Activated CD4-positive, alpha-beta T cell treated with anti-CD3 and anti-CD28 coated beads, Interleukin-2, amount 50 U/mL, for 16 hours (primary cell): ENCODE data around the gene RIPOR3.
"Not testable (repeated sequence)": the region's sequence is repeated elsewhere in the genome, so short reads cannot be mapped to it uniquely, and the experiment has no call there.

Source experiments
- DNase-seq: peaks from one replicate; pipeline ENCODE4 v3.0.0-alpha.2; 2020

RIPOR3 gene

DNA sequence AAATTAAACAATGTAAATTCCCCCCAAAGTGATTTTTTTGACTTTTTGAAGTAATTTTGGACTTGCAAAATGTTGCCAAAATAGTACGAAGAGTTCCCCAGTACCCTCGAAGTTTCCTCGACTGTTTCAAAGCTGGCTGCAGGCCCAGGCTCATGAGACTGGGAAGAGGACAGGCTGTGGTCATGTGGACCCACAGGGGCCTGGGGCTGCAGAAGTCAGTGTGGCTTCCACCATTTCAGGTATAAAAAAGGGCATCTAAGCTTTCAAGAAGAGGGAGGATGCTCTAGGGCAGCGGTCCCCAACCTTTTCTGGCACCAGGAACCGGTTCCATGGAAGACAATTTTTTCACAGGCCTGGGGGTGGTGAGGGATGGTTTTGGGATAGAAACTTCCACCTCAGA, 106.1 kb downstream of the RIPOR3 start:
- no peak for DNase-seq

DNA sequence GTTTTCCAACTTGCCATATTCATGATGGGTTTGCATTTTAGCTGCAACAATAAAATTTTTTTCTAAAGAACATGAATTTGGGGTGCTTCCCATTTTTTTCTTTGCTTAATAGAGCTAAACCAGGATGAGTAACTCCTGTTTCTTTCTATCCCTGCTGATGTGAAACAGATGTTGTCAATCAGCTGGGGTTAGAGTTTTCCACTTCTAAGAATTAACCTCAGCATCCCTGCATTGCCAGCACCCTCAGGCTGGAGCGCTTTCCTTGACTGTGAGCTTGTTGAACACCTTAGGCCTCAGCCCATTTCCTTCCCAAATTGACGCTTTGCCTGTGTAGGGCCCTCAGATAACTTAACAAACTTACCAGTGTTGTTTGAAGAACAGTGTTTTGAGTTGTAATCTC, 106.7 kb downstream of the RIPOR3 start:
- no peak for DNase-seq

DNA sequence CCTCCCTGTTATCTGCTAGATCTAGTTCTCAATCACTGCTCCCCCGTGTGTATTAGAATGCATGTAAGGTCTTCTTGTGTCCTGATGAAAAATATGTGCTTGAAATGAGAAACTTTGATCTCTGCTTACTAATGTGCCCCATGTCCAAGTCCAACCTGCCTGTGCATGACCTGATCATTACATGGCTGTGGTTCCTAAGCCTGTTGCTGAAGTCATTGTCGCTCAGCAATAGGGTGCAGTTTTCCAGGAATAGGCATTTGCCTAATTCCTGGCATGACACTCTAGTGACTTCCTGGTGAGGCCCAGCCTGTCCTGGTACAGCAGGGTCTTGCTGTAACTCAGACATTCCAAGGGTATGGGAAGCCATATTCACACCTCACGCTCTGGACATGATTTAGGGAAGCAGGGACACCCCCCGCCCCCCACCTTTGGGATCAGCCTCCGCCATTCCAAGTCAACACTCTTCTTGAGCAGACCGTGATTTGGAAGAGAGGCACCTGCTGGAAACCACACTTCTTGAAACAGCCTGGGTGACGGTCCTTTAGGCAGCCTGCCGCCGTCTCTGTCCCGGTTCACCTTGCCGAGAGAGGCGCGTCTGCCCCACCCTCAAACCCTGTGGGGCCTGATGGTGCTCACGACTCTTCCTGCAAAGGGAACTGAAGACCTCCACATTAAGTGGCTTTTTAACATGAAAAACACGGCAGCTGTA, 107.7 kb downstream of the RIPOR3 start:
- no peak for DNase-seq

DNA sequence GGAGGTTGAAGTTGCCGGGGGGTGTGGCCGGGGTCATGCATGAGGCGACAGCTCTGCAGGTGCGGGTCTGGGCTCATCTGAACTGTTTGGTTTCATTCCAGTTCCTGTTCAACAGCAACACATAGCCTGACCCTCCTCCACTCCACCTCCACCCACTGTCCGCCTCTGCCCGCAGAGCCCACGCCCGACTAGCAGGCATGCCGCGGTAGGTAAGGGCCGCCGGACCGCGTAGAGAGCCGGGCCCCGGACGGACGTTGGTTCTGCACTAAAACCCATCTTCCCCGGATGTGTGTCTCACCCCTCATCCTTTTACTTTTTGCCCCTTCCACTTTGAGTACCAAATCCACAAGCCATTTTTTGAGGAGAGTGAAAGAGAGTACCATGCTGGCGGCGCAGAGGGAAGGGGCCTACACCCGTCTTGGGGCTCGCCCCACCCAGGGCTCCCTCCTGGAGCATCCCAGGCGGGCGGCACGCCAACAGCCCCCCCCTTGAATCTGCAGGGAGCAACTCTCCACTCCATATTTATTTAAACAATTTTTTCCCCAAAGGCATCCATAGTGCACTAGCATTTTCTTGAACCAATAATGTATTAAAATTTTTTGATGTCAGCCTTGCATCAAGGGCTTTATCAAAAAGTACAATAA, 108.6 kb downstream of the RIPOR3 start:
- DNase-seq: no peak

DNA sequence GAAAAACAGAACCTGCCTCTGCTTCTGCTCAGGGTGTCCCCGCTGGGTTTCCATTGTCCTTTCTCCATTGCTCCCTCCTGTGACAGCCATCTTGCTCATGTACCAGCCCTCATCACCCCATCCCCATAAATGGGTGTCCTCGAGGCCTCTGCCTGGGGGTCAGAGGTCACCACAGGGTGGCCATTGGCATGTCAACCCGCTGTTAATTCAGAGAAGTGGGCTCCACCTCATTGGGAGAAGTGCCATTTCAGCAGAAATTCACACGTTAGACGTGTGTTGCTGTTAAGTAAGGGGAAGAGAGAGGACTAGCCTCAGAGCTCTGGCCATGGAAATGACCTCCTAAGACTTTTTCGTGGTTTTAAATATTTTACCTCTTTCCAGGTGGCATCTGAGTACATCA, 109.2 kb downstream of the RIPOR3 start:
- DNase-seq: no peak

DNA sequence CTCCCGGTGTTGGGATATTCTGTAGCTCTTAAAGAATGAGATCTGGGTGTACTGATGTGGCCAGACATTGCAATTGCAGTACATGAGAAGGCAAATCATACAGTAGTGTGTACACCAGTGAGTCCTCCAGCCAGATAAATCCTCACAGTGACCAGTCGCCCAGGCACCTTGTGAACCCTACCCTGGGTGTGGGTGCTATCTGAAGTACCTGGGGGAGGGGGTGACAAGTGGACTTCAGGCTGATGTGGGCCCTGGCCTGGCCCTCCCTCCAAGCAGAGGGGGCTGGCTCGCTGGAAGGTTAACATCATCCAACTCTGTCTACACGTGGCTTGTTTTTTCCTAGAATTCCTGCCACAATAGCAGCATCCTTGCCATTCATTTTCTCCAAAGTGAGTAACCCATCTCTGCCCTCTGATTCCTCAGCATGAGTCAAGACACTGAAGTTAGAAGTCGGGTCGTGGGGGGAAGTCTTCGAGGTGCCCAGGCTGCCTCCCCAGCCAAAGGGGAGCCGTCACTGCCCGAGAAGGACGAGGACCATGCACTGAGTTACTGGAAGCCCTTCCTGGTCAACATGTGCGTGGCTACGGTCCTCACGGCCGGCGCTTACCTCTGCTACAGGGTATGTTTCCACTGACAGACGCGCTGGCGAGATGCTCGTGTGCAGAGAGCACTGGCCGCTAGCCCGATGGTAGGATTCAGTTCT, 110.3 kb downstream of the RIPOR3 start:
- DNase-seq: no peak

DNA sequence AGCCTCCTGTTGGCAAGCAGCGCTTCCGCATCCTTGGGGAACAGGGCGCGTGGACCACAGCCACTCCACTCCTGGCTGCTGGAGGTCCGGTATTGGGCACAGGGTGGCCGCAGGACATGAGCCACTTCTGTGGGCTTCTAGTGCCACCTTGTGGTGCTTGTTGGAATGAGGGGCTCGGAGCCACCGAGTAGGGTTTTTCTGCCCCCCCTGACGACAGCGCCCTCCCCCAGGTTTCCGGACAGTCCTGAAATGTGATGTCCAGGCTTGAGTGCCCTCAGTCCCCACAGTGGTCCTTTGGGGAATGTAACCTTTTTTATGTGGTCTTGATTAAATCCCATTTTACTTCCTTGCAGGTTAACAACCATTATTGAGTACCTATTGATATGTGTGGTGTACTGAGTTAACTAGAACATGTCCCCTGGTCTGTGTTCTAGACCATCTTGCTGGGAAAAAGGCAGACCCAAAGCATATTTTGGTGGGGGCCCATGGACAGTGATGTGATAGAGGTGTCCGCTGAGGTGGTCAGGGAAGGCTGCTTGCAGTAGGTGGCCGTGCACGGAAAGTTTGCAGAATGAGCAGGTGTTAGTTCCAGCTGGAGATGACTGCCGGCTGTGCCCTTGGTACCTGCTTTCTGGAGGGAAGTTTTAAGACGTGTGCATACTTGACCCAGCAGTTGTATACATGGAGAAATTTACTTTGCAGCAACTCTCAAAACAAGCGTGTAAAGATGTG, 111.2 kb downstream of the RIPOR3 start:
- peak; percentile 46 for DNase-seq

DNA sequence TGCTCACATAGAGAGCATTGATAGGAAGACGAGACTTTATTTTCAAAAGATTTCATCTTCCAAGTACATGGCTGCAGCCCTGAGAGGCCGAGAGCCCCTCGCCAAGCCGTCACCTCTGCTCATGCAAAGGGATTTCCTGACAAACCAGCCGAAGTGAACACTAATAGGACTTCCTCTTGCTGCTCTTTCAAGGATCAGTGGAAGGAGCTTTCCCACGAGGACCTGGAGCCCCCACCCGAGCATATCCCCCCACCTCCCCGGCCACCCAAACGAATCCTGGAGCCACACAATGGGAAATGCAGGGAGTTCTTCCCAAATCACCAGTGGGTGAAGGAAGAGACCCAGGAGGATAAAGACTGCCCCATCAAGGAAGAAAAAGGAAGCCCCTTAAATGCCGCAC, 111.8 kb downstream of the RIPOR3 start:
- DNase-seq: no peak

DNA sequence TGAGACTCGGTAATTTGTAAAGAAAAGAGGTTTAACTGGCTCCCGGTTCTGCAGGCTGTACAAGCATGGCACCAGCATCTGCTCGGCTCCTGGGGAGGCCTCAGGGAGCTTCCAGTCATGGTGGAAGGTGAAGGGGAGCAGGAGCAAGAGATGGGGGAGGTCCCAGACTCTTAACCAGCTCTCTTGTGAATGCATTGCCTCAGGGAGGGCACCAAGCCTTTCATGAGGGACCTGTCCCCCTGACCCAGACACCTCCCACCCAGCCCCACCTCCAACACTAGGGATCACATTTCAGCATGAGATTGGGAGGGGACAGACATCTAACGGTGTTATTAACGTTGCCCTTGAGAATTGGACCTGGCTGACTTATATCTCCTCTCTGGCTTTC, 112.6 kb downstream of the RIPOR3 start:
- no peak for DNase-seq

DNA sequence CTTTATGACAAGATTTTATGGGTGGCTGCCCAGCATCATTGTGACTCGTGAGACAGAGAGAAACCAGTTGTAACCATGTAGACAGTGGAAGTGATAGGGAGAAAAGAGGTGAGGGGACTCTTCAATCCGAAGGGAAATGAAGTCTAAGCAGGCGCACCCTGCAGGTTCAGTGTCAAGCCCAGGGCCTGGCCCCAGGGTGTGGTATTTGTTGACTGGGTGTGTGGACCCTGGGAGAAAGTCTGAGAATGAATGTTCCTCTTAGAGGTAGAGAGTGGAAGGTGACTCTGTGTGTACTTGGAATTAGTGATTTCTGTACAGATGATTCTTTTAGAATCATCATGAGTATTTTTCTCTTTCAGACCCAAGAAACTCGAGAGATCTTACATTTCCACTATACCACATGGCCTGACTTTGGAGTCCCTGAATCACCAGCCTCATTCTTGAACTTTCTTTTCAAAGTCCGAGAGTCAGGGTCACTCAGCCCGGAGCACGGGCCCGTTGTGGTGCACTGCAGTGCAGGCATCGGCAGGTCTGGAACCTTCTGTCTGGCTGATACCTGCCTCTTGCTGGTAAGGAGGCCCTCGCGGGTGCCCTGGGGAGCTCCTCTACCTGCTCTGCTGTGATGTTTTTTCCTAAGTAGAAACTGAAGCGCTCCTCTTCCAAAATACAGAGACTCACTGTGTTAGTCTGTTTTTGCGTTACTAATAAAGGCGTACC, 113.1 kb downstream of the RIPOR3 start:
- DNase-seq: no peak

DNA sequence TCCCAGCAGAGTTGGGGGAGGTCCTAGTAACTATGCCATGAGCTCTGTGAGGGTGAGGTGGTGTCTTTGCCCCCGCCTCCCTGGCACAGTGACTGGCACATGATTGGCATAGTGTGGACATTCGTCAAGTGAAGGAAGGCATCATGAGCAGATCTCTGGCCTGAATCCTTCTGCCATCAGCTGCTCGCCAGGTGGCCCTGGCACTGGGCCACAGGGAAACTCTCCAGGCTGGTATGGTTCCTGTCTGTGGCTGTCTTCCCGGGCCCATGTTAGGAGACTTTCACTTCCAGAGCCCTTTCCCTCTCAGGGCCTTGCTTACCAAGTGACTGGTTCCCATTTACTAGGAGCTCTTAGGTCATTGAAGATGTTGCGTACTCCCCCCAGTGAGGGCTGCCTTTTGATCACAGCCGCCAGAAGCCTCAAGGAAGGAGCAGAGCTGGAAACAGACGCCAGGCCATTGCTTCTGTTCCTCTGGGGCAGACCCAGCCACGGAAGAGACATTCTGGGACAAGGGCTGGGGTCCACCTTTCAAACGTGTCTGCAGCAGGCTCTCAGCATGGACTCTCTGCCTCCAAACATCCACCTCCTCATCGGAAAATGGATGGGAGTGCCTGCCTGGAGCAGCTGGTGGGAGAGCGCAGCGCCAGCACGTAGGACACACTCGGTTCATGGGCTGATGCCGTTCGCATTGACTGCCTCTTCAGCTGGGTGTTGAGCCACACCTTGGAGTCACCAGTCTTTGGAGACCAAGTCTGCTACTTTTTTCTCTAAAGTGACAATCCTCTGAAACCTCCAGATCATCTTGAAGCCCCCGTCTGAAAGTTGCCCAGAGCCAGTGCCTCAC, 113.9 kb downstream of the RIPOR3 start:
- no peak for DNase-seq

DNA sequence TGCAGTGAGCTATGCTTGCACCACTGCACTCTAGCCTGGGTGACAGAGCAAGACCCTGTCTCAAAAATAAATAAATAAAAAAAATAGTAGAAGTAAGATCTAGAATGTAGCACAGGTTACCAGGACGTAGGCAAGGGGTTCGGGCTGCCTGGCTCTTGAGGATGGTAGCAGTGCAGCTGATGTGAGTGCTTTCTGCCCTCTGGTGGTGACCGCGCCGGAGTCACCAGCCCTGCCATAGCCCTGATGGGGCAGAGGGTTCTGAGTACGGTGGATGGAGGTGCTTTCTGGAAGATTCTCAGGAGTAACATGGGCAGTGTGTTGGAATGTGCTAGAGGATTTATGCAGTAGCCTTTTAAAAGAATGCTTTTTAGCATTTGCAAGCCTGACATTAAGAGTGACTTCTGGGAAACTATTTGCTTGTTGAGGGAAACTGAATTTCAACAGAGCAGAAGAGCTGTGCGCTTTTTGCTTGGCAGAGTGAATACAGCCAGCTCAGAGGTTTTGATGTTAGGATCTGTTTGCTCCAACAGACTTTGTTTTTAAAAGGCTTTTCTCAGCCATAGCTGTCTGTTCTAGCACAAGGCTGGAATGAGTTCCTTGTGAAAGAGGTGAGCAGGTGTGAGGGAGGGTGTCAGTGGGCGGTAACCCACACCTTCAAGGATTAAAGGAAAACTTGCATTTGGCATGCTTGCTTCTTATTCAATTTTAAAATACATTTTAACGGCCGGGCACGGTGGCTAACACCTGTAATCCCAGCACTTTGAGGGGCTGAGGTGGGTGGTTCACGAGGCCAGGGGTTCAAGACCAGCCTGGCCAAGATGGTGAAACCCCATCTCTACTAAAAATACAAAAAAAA, 115.2 kb downstream of the RIPOR3 start:
- DNase-seq: peak; percentile 68

DNA sequence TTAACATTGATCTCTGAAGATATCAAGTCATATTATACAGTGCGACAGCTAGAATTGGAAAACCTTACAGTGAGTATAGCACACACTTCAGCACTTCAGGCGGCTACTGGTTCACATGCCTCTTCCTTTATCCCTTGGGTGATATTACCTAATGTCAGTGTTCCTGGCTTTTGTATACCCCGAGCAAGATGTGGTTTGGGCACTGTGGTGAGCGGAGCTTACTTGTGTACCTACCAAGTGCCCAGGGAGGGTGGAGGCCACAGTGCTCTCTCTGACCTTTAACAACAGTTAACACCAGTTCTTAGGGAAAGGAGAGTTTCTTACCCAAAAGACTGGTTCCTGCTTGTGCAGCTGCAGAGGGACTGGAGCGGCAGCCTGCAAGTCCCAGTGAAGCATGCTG, 116.8 kb downstream of the RIPOR3 start:
- DNase-seq: no peak

DNA sequence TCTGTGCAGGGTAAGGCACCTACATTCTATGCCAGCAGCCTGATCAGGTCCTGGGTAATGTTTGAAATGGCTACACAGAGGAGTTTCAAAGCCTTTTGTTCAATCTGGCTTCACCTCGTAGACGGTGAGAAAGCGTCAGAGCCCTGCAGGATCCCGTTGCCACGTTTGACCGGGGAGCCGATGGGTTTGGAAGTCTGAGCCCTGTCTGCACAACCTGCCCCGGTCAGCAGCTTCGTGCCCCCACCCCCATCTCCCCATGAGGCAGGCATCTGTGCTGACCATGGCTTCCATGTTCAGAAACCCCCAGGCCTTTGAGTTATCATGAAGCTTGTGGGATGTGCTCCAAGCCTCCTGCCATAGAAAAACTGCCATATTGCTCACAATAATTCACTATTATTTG, 117.2 kb downstream of the RIPOR3 start:
- no peak for DNase-seq

DNA sequence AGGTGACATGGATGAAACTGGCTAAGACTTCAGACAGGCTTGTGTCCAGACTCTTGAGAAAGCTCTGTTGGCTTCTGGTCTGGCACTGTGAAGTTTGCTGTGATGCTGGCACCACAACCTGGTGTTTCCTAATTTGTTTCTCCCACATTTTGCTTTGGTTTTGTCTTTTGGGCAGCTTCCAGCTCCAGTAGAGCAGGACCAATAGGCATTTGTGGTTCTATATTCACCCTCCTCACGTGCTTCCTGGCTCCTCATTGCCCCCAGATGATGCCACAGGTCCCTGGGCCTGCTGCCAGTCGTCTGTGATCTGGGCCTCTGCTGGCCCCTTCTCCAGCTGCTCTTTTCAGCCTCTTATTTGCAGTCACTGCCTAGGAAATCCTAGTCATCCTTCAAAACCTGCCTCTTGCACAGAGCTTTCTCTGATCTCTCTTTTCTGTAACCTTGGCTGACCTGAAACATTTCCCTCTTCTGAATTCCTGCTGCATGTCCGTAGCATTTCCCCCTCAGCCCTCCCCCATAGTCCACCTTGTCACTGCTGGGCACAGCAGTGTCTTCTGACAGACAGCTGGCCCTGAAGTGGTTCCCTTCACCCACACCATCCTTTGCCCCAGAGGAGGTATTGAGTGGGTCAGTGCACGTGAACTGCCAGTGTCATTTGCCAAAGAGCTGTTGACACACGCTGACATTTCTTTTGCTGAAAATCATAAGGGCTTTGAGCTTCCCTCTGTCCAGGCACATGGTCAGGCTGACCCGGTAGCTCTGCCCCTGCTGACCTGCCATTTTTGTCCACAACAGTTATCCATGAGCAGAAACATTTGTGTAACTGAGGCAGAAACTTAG, 118.2 kb downstream of the RIPOR3 start:
- DNase-seq: no peak

DNA sequence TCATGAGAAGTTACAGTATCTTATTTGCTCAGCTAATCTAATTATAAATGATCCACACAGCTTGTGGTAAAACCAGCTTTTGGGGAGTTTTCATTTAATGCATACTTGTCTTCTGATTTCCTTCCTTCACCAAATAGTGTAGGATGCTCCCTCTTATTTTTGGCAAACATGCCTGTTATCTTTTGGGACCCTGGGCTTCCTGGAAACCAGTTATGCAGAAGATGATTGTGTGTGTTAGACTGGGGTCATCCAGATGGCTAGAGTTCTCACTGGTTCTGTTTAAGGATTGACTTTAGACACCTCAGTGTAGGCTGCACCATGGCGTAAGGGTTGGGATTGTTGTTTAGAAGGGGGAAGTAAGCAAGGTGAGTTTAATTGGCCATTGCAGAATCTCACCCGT, 119.9 kb downstream of the RIPOR3 start:
- DNase-seq: no peak

DNA sequence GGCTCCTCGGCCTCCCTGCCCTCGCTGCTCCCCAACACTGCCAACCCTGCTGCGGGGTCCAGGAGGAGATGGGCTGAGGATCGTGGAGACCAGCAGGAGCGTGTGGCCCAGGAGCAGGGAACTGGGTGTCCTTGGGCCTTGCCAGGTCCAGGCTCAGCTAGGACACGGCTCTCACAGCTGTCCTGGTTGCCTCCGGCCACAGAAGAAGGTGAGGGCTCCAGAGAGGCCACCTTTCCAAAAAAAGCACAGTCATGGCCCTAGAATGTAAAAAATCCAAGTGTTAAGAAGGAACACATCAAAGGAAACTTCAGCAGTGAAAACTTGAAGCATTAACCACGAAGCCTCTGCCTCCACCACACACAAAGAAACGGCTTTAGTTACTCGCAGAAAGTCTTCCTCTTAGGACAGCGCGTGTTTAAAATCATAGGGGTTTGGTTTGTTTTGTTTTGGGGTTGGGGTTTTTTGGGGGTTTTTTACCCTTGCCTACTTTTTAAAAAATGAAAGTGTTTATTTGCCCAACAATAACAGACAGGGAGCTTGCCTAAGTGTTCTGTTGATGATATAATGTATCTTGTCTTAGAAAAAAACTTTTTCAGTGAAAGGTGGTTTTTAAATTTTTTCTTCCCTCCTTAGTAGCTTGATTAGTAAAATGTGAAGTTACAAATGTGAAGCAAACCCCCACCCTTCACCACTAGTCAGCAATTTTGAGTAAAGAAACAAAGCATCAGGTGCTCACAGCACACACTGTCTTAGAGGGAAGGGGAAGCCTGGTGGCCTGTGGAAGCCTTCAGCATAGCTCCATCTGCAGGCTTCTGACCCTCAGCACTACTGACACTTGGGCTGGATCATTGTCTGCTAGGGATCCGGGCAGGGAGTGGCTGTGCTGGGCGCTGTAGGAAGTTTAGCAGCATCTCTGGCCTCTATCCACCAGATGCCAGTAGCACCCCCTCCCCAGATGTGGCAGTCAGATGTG, 121.2 kb downstream of the RIPOR3 start:
- peak; percentile 79 for DNase-seq

DNA sequence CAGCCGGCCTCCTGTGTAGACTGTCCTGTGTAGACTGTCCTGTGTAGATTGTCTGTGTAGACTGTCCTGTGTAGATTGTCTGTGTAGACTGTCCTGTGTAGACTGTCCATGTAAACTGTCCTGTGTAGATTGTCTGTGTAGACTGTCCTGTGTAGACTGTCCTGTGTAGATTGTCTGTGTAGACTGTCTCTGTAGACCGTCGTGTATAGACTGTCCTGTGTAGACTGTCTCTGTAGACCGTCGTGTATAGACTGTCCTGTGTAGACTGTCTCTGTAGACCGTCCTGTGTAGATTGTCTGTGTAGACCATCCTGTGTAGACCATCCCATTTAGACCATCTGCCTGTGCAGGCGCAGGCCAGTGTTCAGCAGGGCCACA, 121.9 kb downstream of the RIPOR3 start:
- not testable (repeated sequence) for DNase-seq

DNA sequence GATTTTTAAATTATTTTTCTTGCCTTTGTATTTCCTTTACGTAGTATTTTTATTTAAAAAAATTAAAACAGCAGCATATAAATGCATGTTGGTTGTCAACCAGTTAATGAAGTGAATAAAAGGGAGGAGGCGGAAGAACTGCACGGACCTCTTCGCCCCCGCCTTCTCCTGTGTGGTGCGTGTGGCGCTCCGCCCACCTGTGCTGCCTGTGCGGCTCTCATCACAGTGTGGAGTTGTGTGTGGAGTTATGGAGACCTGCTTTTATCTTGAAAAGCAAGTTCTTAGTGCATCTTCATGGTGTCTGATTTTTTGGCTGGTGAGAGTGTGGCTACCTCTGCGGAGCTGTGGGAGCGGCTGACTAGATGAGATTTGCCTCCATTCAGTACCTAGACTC, 122.8 kb downstream of the RIPOR3 start:
- DNase-seq: no peak
